ENCODE results near the gene PCGF3.

DNA sequence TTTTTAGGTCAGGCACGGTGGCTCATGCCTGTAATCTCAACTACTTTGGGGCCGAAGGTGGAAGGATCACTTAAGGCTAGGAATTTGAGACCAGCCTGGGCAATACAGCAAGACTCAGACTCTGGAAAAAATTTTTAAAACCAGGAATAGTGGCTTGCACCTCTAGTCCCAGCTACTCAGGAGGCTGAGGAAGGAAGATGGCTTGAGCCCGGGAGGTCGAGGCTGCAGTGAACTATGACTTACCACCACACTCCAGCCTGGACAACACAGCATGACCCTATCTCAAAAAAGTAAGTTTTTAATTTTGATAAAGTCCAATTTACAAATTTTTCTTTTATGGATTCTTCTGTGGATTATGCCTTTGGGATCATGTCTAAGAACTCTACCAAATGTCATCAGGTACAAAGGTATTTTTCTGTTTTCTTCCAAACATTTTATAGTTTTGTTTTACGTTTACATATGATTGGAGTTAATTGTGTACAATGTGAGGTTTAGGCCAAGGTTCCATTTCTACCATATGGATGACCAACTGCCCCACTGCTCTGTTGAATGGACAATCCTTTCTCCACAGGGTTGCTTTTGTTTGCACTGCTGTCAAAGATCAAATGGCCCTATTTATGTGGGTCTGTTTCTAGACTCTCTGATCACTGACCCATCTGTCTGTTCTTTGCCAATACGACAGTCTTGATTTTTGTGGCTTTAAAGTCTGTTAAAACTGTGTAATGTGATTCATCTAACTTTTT lies 72.1 kb downstream of the PCGF3 start:
- TF ChIP-seq, protein P1, sequence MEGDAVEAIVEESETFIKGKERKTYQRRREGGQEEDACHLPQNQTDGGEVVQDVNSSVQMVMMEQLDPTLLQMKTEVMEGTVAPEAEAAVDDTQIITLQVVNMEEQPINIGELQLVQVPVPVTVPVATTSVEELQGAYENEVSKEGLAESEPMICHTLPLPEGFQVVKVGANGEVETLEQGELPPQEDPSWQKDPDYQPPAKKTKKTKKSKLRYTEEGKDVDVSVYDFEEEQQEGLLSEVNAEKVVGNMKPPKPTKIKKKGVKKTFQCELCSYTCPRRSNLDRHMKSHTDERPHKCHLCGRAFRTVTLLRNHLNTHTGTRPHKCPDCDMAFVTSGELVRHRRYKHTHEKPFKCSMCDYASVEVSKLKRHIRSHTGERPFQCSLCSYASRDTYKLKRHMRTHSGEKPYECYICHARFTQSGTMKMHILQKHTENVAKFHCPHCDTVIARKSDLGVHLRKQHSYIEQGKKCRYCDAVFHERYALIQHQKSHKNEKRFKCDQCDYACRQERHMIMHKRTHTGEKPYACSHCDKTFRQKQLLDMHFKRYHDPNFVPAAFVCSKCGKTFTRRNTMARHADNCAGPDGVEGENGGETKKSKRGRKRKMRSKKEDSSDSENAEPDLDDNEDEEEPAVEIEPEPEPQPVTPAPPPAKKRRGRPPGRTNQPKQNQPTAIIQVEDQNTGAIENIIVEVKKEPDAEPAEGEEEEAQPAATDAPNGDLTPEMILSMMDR (IDR thresholded peaks at IDR 0.05; ENCODE audit: low read depth, low read length): no peak
- TF ChIP-seq EZH2phosphoT487 (IDR thresholded peaks at IDR 0.05; ENCODE audit: low read depth): no peak

Measured in OCI-LY3 (cell line).